PC-9 (cell line): Measurements from ENCODE around the gene MRPS34.

ENCODE experiments used
- CTCF ChIP-seq: fragments of 200-600 bp; sonication (generic); conservative IDR thresholded peaks from 2 replicates; pipeline ENCODE4 v1.6.1; 2017; ENCODE audit warnings: mixed run types, antibody characterized with exemption, mild to moderate bottlenecking, moderate library complexity
- EZH2 ChIP-seq: fragments of 200-600 bp; sonication (generic); IDR thresholded peaks from 2 replicates; pipeline ENCODE4 v1.8.0; 2017; ENCODE audit warnings: antibody characterized with exemption, low read depth

GRCh38 chr16:1792836-1793577, 20.1 kb upstream of the MRPS34 start:
- TF ChIP-seq CTCF (no peak), EZH2 (no peak)
